HAP-1 (cell line): ENCODE data around the gene ANGPTL7.

Experiments used
- DNase-seq, 2 experiments: peaks; one replicate each; pipeline ENCODE4 v3.0.0-alpha.2; 2016 to 2020; ENCODE audit warnings: low spot score in 2 of 2
- H3K27me3 ChIP-seq: fragments of 250-450 bp; sonication (Bioruptor Pico); 2 replicates; pipeline ENCODE4 v1.5.1; 2020; ENCODE audit warnings: low read depth, mild to moderate bottlenecking, moderate library complexity
- H3K36me3 ChIP-seq: fragments of 250-450 bp; sonication (Bioruptor Pico); replicated peaks from 2 replicates; pipeline ENCODE4 v1.5.1; 2020; ENCODE audit warnings: mild to moderate bottlenecking
- H3K4me1 ChIP-seq: fragments of 250-450 bp; sonication (Bioruptor Pico); 2 replicates; pipeline ENCODE4 v1.5.1; 2020; ENCODE audit warnings: mild to moderate bottlenecking
- H3K4me3 ChIP-seq: fragments of 250-450 bp; sonication (Bioruptor Pico); 2 replicates; pipeline ENCODE4 v1.5.1; 2020; ENCODE audit warnings: mild to moderate bottlenecking, moderate library complexity
- H3K9me3 ChIP-seq: fragments of 250-450 bp; sonication (Bioruptor Pico); 2 replicates; pipeline ENCODE4 v1.5.1; 2020; ENCODE audit warnings: mild to moderate bottlenecking, moderate library complexity
- in situ Hi-C: fragments of 300-500 bp; cut with MboI; formaldehyde crosslinking; loops from 3 replicates; pipeline ENCODE4 v1.14.3; 2020; ENCODE audit warnings: low sequenced_read_pairs, inconsistent platforms, mixed read lengths

Gene ANGPTL7

GRCh38 chr1:11198257-11198656, 9.1 kb downstream of the ANGPTL7 start:
- H3K4me3 ChIP-seq: no peak overlapping the region
- H3K4me1 ChIP-seq: no peaks in the 10 kb centered on the region
- no peaks in the 10 kb centered on the region for H3K9me3 ChIP-seq
- in situ Hi-C loops: no loop called here
- DNase-seq: no peak
- H3K36me3 ChIP-seq: peaks cover 47% of the 10 kb centered on the region
- H3K27me3 ChIP-seq: no peaks in the 10 kb centered on the region

- Histone ChIP-seq H3K4me1 (no peaks in the 10 kb centered on the region), H3K27me3 (no peaks in the 10 kb centered on the region), H3K9me3 (no peaks in the 10 kb centered on the region), H3K36me3 (peaks cover 49% of the 10 kb centered on the region), H3K4me3 (no peak overlapping the region)
- in situ Hi-C loops: no loop called here
- DNase-seq: no peak
Measured at GRCh38 chr1:11198851-11199594, 9.9 kb downstream of the ANGPTL7 start.

- no peaks in the 10 kb centered on the region for H3K9me3 ChIP-seq
- H3K4me3 ChIP-seq: no peak overlapping the region
- H3K27me3 ChIP-seq: no peaks in the 10 kb centered on the region
- no peak for DNase-seq
- peaks cover 43% of the 10 kb centered on the region for H3K36me3 ChIP-seq
- in situ Hi-C loops: no loop called here
- H3K4me1 ChIP-seq: no peaks in the 10 kb centered on the region
Measured at GRCh38 chr1:11204396-11205190, 15.4 kb downstream of the ANGPTL7 start.

- Histone ChIP-seq H3K4me1 (no peaks in the 10 kb centered on the region), H3K27me3 (no peaks in the 10 kb centered on the region), H3K36me3 (peaks cover 68% of the 10 kb centered on the region), H3K9me3 (no peaks in the 10 kb centered on the region), H3K4me3 (no peak overlapping the region)
- no peak for DNase-seq
- in situ Hi-C loops: no loop called here
Measured at GRCh38 chr1:11207898-11208611, 18.9 kb downstream of the ANGPTL7 start.

GRCh38 chr1:11211461-11211860, 22.3 kb downstream of the ANGPTL7 start:
- H3K27me3 ChIP-seq: no peaks in the 10 kb centered on the region
- in situ Hi-C loops: no loop called here
- DNase-seq: no peak

GRCh38 chr1:11211925-11212587, 22.9 kb downstream of the ANGPTL7 start:
- Histone ChIP-seq H3K4me1 (no peaks in the 10 kb centered on the region), H3K9me3 (no peaks in the 10 kb centered on the region), H3K4me3 (no peak overlapping the region), H3K36me3 (peaks cover 68% of the 10 kb centered on the region), H3K27me3 (no peaks in the 10 kb centered on the region)
- in situ Hi-C loops: no loop called here
- DNase-seq: no peak

More at GRCh38 chr1:11211461-11211860, 22.3 kb downstream of the ANGPTL7 start:
- Histone ChIP-seq H3K4me1 (no peaks in the 10 kb centered on the region), H3K9me3 (no peaks in the 10 kb centered on the region), H3K4me3 (no peak overlapping the region), H3K36me3 (peaks cover 67% of the 10 kb centered on the region)

- in situ Hi-C loops: no loop called here
- DNase-seq: no peak
- peaks cover 67% of the 10 kb centered on the region for H3K36me3 ChIP-seq
Measured at GRCh38 chr1:11214698-11215380, 25.7 kb downstream of the ANGPTL7 start.

GRCh38 chr1:11215381-11216005, 26.3 kb downstream of the ANGPTL7 start:
- Histone ChIP-seq H3K36me3 (peaks cover 68% of the 10 kb centered on the region), H3K27me3 (no peaks in the 10 kb centered on the region), H3K9me3 (no peaks in the 10 kb centered on the region), H3K4me3 (no peak overlapping the region), H3K4me1 (no peaks in the 10 kb centered on the region)
- in situ Hi-C loops: no loop called here
- DNase-seq: no peak

More at GRCh38 chr1:11214698-11215380, 25.7 kb downstream of the ANGPTL7 start:
- Histone ChIP-seq H3K27me3 (no peaks in the 10 kb centered on the region), H3K9me3 (no peaks in the 10 kb centered on the region), H3K4me1 (no peaks in the 10 kb centered on the region), H3K4me3 (no peak overlapping the region)

- in situ Hi-C loops: no loop called here
- DNase-seq: no peak
- H3K4me1 ChIP-seq: no peaks in the 10 kb centered on the region
- peaks cover 65% of the 10 kb centered on the region for H3K36me3 ChIP-seq
- H3K4me3 ChIP-seq: no peak overlapping the region
- H3K9me3 ChIP-seq: no peaks in the 10 kb centered on the region
- H3K27me3 ChIP-seq: no peaks in the 10 kb centered on the region
Measured at GRCh38 chr1:11216074-11216473, 26.9 kb downstream of the ANGPTL7 start.

GRCh38 chr1:11227106-11228077, 38.2 kb downstream of the ANGPTL7 start:
- Histone ChIP-seq H3K9me3 (no peaks in the 10 kb centered on the region), H3K4me1 (no peaks in the 10 kb centered on the region), H3K27me3 (no peaks in the 10 kb centered on the region), H3K36me3 (peaks cover 72% of the 10 kb centered on the region), H3K4me3 (no peak overlapping the region)
- no peak for DNase-seq
- in situ Hi-C loops: no loop called here

- in situ Hi-C loops: no loop called here
- Histone ChIP-seq H3K27me3 (no peaks in the 10 kb centered on the region), H3K4me3 (no peak overlapping the region), H3K4me1 (no peaks in the 10 kb centered on the region), H3K36me3 (peaks cover 79% of the 10 kb centered on the region), H3K9me3 (no peaks in the 10 kb centered on the region)
- no peak for DNase-seq
Measured at GRCh38 chr1:11229203-11229602, 40.0 kb downstream of the ANGPTL7 start.

GRCh38 chr1:11233208-11233607, 44.1 kb downstream of the ANGPTL7 start:
- no peak for DNase-seq
- Histone ChIP-seq H3K4me1 (no peaks in the 10 kb centered on the region), H3K27me3 (no peaks in the 10 kb centered on the region), H3K4me3 (no peak overlapping the region), H3K9me3 (no peaks in the 10 kb centered on the region), H3K36me3 (peaks cover 85% of the 10 kb centered on the region)
- in situ Hi-C loops: no loop called here
